DMS114 treated with DMSO at 0.1 percent for 48 hours (cell line): ENCODE measurements around the gene CTNNA3.

ENCODE experiments used
- DNase-seq: peaks from one replicate; lab custom pipeline; 2025; ENCODE audit not compliant: unreplicated experiment; lab: John Stamatoyannopoulos, UW

CTNNA3 gene

GRCh38 chr10:66951896-66952295 is 744.1 kb downstream of the CTNNA3 start:
- DNase-seq: no peak

GRCh38 chr10:66943590-66943989 is 752.4 kb downstream of the CTNNA3 start:
- no peak for DNase-seq

GRCh38 chr10:66942407-66942806 is 753.6 kb downstream of the CTNNA3 start:
- DNase-seq: no peak

- no peak for DNase-seq
These were observed 754.5 kb downstream of the CTNNA3 start for GRCh38 chr10:66941491-66941890.

GRCh38 chr10:66940965-66941364 is 755.0 kb downstream of the CTNNA3 start:
- no peak for DNase-seq

GRCh38 chr10:66934711-66935110 is 761.3 kb downstream of the CTNNA3 start:
- no peak for DNase-seq

- no peak for DNase-seq
These were observed 764.0 kb downstream of the CTNNA3 start for GRCh38 chr10:66931949-66932343.

- DNase-seq: peak; percentile 74
These were observed 764.6 kb downstream of the CTNNA3 start for GRCh38 chr10:66931340-66931948.

- no peak for DNase-seq
These were observed 766.6 kb downstream of the CTNNA3 start for GRCh38 chr10:66929375-66929774.

GRCh38 chr10:66928776-66929175 is 767.2 kb downstream of the CTNNA3 start:
- no peak for DNase-seq

- DNase-seq: peak; percentile 26
These were observed 767.8 kb downstream of the CTNNA3 start for GRCh38 chr10:66927971-66928770.

GRCh38 chr10:66927251-66927935 is 768.6 kb downstream of the CTNNA3 start:
- no peak for DNase-seq

- no peak for DNase-seq
These were observed 769.2 kb downstream of the CTNNA3 start for GRCh38 chr10:66926841-66927240.

- DNase-seq: peak; percentile 84
These were observed 769.9 kb downstream of the CTNNA3 start, which contains the start of gene LRRTM3 for GRCh38 chr10:66925896-66926715. Gene LRRTM3, plus strand, starts transcription at chr10:66926036.

GRCh38 chr10:66925373-66925772 is 770.6 kb downstream of the CTNNA3 start:
- no peak for DNase-seq

- no peak for DNase-seq
These were observed 771.2 kb downstream of the CTNNA3 start for GRCh38 chr10:66924674-66925345.

- no peak for DNase-seq
These were observed 776.7 kb downstream of the CTNNA3 start for GRCh38 chr10:66919248-66919647.

GRCh38 chr10:66917104-66917503 is 778.9 kb downstream of the CTNNA3 start:
- DNase-seq: no peak

GRCh38 chr10:66916030-66916429 is 780.0 kb downstream of the CTNNA3 start:
- DNase-seq: no peak

- no peak for DNase-seq
These were observed 785.3 kb downstream of the CTNNA3 start for GRCh38 chr10:66910671-66911070.

GRCh38 chr10:66892871-66893270 is 803.1 kb downstream of the CTNNA3 start:
- no peak for DNase-seq
